GM23338 (cell line): ENCODE measurements around the gene SH3BP5. TPM values are rescaled to one million over a fixed set of nuclear protein-coding genes. Genes with fewer than 3 reads are reported as not detected.

Source experiments
- ATAC-seq: fragments of 200-7000 bp; cut with Tn5 transposase; 3 replicates; pipeline ENCODE4 v1.9.1; 2020
- DNase-seq: peaks from one replicate; pipeline ENCODE4 v3.0.0-alpha.2; 2015; ENCODE audit warnings: low spot score
- H2AFZ ChIP-seq: fragments of 200-600 bp; sonication (generic); 2 replicates; pipeline ENCODE4 v1.8.0; 2016; ENCODE audit warnings: antibody characterized with exemption, mild to moderate bottlenecking, moderate library complexity
- H3F3A ChIP-seq: fragments of 200-600 bp; sonication (generic); replicated peaks from 2 replicates; pipeline ENCODE4 v1.8.0; 2017; ENCODE audit warnings: antibody characterized with exemption, mixed run types, low read depth
- H3K27ac ChIP-seq: fragments of 200-600 bp; sonication (generic); 2 replicates; pipeline ENCODE4 v1.6.1; 2016; ENCODE audit warnings: low read depth
- H3K27me3 ChIP-seq: fragments of 200-600 bp; sonication (generic); 2 replicates; pipeline ENCODE4 v1.8.0; 2016; ENCODE audit warnings: mild to moderate bottlenecking, mixed run types, moderate library complexity; ENCODE audit not compliant: insufficient read depth
- H3K36me3 ChIP-seq: fragments of 200-600 bp; sonication (generic); 2 replicates; pipeline ENCODE4 v1.8.0; 2016; ENCODE audit warnings: mild to moderate bottlenecking; ENCODE audit not compliant: insufficient read depth
- H3K4me1 ChIP-seq: fragments of 200-600 bp; sonication (generic); 2 replicates; pipeline ENCODE4 v1.8.0; 2016; ENCODE audit warnings: mild to moderate bottlenecking, moderate library complexity; ENCODE audit not compliant: insufficient read depth
- H3K4me2 ChIP-seq: fragments of 200-600 bp; sonication (generic); 2 replicates; pipeline ENCODE4 v1.7.1; 2017; ENCODE audit warnings: mixed run types
- H3K4me3 ChIP-seq: fragments of 200-600 bp; sonication (generic); 2 replicates; pipeline ENCODE4 v1.6.1; 2016; ENCODE audit warnings: mixed run types
- H3K79me2 ChIP-seq: fragments of 200-600 bp; sonication (generic); replicated peaks from 2 replicates; pipeline ENCODE4 v1.8.0; 2017; ENCODE audit warnings: mild to moderate bottlenecking; ENCODE audit not compliant: insufficient read depth
- H3K9me2 ChIP-seq: fragments of 200-600 bp; sonication (generic); 2 replicates; pipeline ENCODE4 v1.8.0; 2017; ENCODE audit not compliant: insufficient read depth
- H4K20me1 ChIP-seq: fragments of 200-600 bp; sonication (generic); replicated peaks from 2 replicates; pipeline ENCODE4 v1.8.0; 2017; ENCODE audit warnings: mild to moderate bottlenecking; ENCODE audit not compliant: insufficient read depth
- H3K27ac Mint-ChIP-seq: 2 replicates; pipeline ENCODE4 v1.8.0; 2020; ENCODE audit warnings: inconsistent platforms, mild to moderate bottlenecking, moderate library complexity, mixed read lengths
- H3K27me3 Mint-ChIP-seq: 3 replicates; pipeline ENCODE4 v1.8.0; 2022; ENCODE audit warnings: low read depth, mild to moderate bottlenecking, moderate library complexity, mixed read lengths, inconsistent platforms; ENCODE audit not compliant: insufficient read depth, poor library complexity
- H3K36me3 Mint-ChIP-seq: 3 replicates; pipeline ENCODE4 v1.8.0; 2021; ENCODE audit warnings: low read depth, mild to moderate bottlenecking, inconsistent platforms, moderate library complexity, mixed read lengths
- H3K4me1 Mint-ChIP-seq: 3 replicates; pipeline ENCODE4 v1.8.0; 2020; ENCODE audit warnings: mild to moderate bottlenecking, inconsistent platforms, mixed read lengths
- H3K4me3 Mint-ChIP-seq: 3 replicates; pipeline ENCODE4 v1.8.0; 2021; ENCODE audit warnings: moderate library complexity, mild to moderate bottlenecking, inconsistent platforms, mixed read lengths
- H3K9me3 Mint-ChIP-seq: 3 replicates; pipeline ENCODE4 v1.8.0; 2020; ENCODE audit warnings: moderate library complexity, mild to moderate bottlenecking, inconsistent platforms, mixed read lengths
- CREB1 ChIP-seq: fragments of 250-450 bp; sonication (Bioruptor Pico); IDR thresholded peaks from 2 replicates; pipeline ENCODE4 v1.5.0; 2020; ENCODE audit warnings: low read depth, mild to moderate bottlenecking, moderate library complexity
- CTCF ChIP-seq, 2 experiments: fragments of 200-600 bp in 1 of 2; sonication (generic) in 1 of 2; conservative IDR thresholded peaks; 2 replicates each; pipeline versions ENCODE4 v1.5.1 to v1.6.1; 2016 to 2017; ENCODE audit warnings: antibody characterized with exemption in 2 of 2, low read depth in 2 of 2, mild to moderate bottlenecking in 2 of 2, moderate library complexity in 1 of 2
- ETS1 ChIP-seq: IDR thresholded peaks from 2 replicates; pipeline ENCODE4 v1.6.1; 2016; ENCODE audit warnings: antibody characterized with exemption
- EZH2 ChIP-seq: fragments of 200-600 bp; sonication (generic); IDR thresholded peaks from one replicate; pipeline ENCODE4 v1.8.0; 2017; ENCODE audit warnings: antibody characterized with exemption, mild to moderate bottlenecking, low read depth; ENCODE audit not compliant: unreplicated experiment
- EZH2phosphoT487 ChIP-seq: fragments of 200-600 bp; sonication (generic); IDR thresholded peaks from one replicate; pipeline ENCODE4 v1.8.1; 2018; ENCODE audit warnings: antibody characterized with exemption; ENCODE audit not compliant: unreplicated experiment
- JUNB ChIP-seq: IDR thresholded peaks from one replicate; pipeline ENCODE4 v1.6.1; 2016; ENCODE audit warnings: antibody characterized with exemption; ENCODE audit not compliant: unreplicated experiment
- NANOG ChIP-seq: IDR thresholded peaks from 2 replicates; pipeline ENCODE4 v1.6.1; 2016; ENCODE audit warnings: antibody characterized with exemption, borderline replicate concordance
- POLR2AphosphoS5 ChIP-seq: IDR thresholded peaks from 2 replicates; pipeline ENCODE4 v1.6.1; 2016; ENCODE audit warnings: antibody characterized with exemption, low read depth
- REST ChIP-seq: IDR thresholded peaks from one replicate; pipeline ENCODE4 v1.6.1; 2018; ENCODE audit warnings: antibody characterized with exemption; ENCODE audit not compliant: unreplicated experiment
- STAT1 ChIP-seq: IDR thresholded peaks from one replicate; pipeline ENCODE4 v1.6.1; 2016; ENCODE audit warnings: antibody characterized with exemption; ENCODE audit not compliant: unreplicated experiment
- ZNF114 ChIP-seq: fragments of 250-450 bp; sonication (Bioruptor Pico); IDR thresholded peaks from 2 replicates; pipeline ENCODE4 v1.5.0; 2020; ENCODE audit warnings: mild to moderate bottlenecking, moderate library complexity
- ZNF331 ChIP-seq: fragments of 250-450 bp; sonication (Bioruptor Pico); IDR thresholded peaks from 2 replicates; pipeline ENCODE4 v1.5.0; 2020; ENCODE audit warnings: low read depth, mild to moderate bottlenecking, moderate library complexity
- ZNF462 ChIP-seq: fragments of 250-450 bp; sonication (Bioruptor Pico); IDR thresholded peaks from 2 replicates; pipeline ENCODE4 v1.5.0; 2020; ENCODE audit warnings: mild to moderate bottlenecking, moderate library complexity
- polyA plus RNA-seq: library from polyadenylated mRNA; unstranded; fragments of >200 nt; fragmentation: Nextera tagmentation; extraction: Ambion mirVana; gene quantifications from 2 replicates; pipeline ENCODE4 v1.2.1, GENCODE V29; 2016
- total RNA-seq: library from RNA; depleted of rRNA; stranded (reverse); fragments of >200 nt; shearing (Covaris generic); gene quantifications from 2 replicates; pipeline ENCODE4 v1.2.3, GENCODE V29; 2014

SH3BP5 gene
- total and polyA plus RNA-seq, 2 experiments from 2014 or later: 5.8 to 9.1 TPM

GRCh38 chr3:15356176-15356575 lies 23.8 kb upstream of the SH3BP5 start:
- Histone ChIP-seq H3K4me2 (peak overlapping the region; percentile 29; the same call in 1 of the 2 replicates), H3K27ac (peak overlapping the region; percentile 57; the same call in 1 of the 2 replicates), H3K36me3 (no peaks in the 10 kb centered on the region), H3K79me2 (no peaks in the 10 kb centered on the region), H4K20me1 (no peaks in the 10 kb centered on the region), H2AFZ (peak overlapping the region; percentile 70), H3K27me3 (no peaks in the 10 kb centered on the region), H3K9me2 (peaks cover 3% of the 10 kb centered on the region; the same call in 1 of the 2 replicates), H3F3A (no peaks in the 10 kb centered on the region), H3K4me3 (no peak overlapping the region), H3K4me1 (peaks cover 16% of the 10 kb centered on the region)
- peaks cover 18% of the 10 kb centered on the region for H3K9me3 Mint-ChIP-seq
- TF ChIP-seq JUNB: no peak
- TF ChIP-seq ETS1: no peak
- no peak for TF ChIP-seq EZH2
- no peak for TF ChIP-seq STAT1
- no peak for TF ChIP-seq REST
- TF ChIP-seq POLR2AphosphoS5: no peak
- TF ChIP-seq CTCF (conservative IDR thresholded peaks at IDR 0.05; ENCODE audit: low read depth in 2 of 2): no peak
- TF ChIP-seq ZNF331: no peak
- TF ChIP-seq NANOG: no peak
- TF ChIP-seq CREB1 (CRISPR knock-in tag): no peak
- no peak for TF ChIP-seq EZH2phosphoT487
- no peak for TF ChIP-seq ZNF462 (CRISPR knock-in tag)
- no peak for TF ChIP-seq ZNF114 (CRISPR knock-in tag)
- peaks cover 5% of the 10 kb centered on the region for H3K27me3 Mint-ChIP-seq
- H3K4me3 Mint-ChIP-seq: no peak overlapping the region
- DNase-seq: no peak
- H3K4me1 Mint-ChIP-seq: peaks cover 16% of the 10 kb centered on the region
- ATAC-seq: peak; percentile 73
- H3K27ac Mint-ChIP-seq: peak overlapping the region; percentile 71
- peaks cover 10% of the 10 kb centered on the region; the same call in 2 of the 3 replicates for H3K36me3 Mint-ChIP-seq
